SK-N-SH treated with all-trans-retinoic acid at 6 μM for 48 hours (cell line): Measurements from ENCODE around the gene GALT.

Source experiments
- ATAC-seq: fragments of 200-7000 bp; cut with Tn5 transposase; 3 replicates; pipeline ENCODE4 v1.9.1; 2020; ENCODE audit warnings: mild to moderate bottlenecking, moderate library complexity
- ARNTL ChIP-seq: fragments of 450-650 bp; formaldehyde crosslinking; IDR thresholded peaks from 2 replicates; pipeline ENCODE4 v1.5.0; 2020; ENCODE audit warnings: low read depth, mild to moderate bottlenecking, moderate library complexity, borderline replicate concordance
- BACH2 ChIP-seq: fragments of 250-450 bp; sonication (Bioruptor Pico); IDR thresholded peaks from 2 replicates; pipeline ENCODE4 v1.9.0; 2021; ENCODE audit warnings: mild to moderate bottlenecking, borderline replicate concordance
- CREB5 ChIP-seq: fragments of 250-450 bp; sonication (Bioruptor Pico); IDR thresholded peaks from 2 replicates; pipeline ENCODE4 v1.5.1; 2020; ENCODE audit warnings: low read depth, mild to moderate bottlenecking, moderate library complexity
- CSDC2 ChIP-seq: fragments of 250-450 bp; sonication (Bioruptor Pico); IDR thresholded peaks from 2 replicates; pipeline ENCODE4 v1.5.0; 2020; ENCODE audit warnings: mild to moderate bottlenecking, moderate library complexity
- CSRNP3 ChIP-seq: fragments of 250-450 bp; sonication (Bioruptor Pico); IDR thresholded peaks from 2 replicates; pipeline ENCODE4 v1.5.1; 2021; ENCODE audit warnings: mild to moderate bottlenecking, moderate library complexity
- ESRRG ChIP-seq: fragments of 250-450 bp; sonication (Bioruptor Pico); IDR thresholded peaks from 2 replicates; pipeline ENCODE4 v1.6.1; 2021; ENCODE audit warnings: mild to moderate bottlenecking
- ISL1 ChIP-seq: fragments of 250-450 bp; sonication (Bioruptor Pico); IDR thresholded peaks from 2 replicates; pipeline ENCODE4 v2.1.2; 2022; ENCODE audit warnings: mild to moderate bottlenecking, moderate library complexity
- PATZ1 ChIP-seq: fragments of 250-450 bp; sonication (Bioruptor Pico); IDR thresholded peaks from 2 replicates; pipeline ENCODE4 v1.8.0; 2020; ENCODE audit warnings: mild to moderate bottlenecking, moderate library complexity, borderline replicate concordance
- POU6F1 ChIP-seq: fragments of 250-450 bp; sonication (Bioruptor Pico); IDR thresholded peaks from 2 replicates; pipeline ENCODE4 v1.8.0; 2021; ENCODE audit warnings: low read depth, mild to moderate bottlenecking, moderate library complexity, borderline replicate concordance
- PPARA ChIP-seq: fragments of 250-450 bp; sonication (Bioruptor Pico); IDR thresholded peaks from 2 replicates; pipeline ENCODE4 v1.5.0; 2020; ENCODE audit warnings: mild to moderate bottlenecking, borderline replicate concordance
- SNAI2 ChIP-seq: fragments of 250-450 bp; sonication (Bioruptor Pico); IDR thresholded peaks from 2 replicates; pipeline ENCODE4 v1.5.0; 2020; ENCODE audit warnings: mild to moderate bottlenecking, moderate library complexity
- TCF4 ChIP-seq: fragments of 250-450 bp; sonication (Bioruptor Pico); IDR thresholded peaks from 2 replicates; pipeline ENCODE4 v1.8.0; 2021; ENCODE audit warnings: mild to moderate bottlenecking, moderate library complexity, borderline replicate concordance
- TOX ChIP-seq: fragments of 250-450 bp; sonication (Bioruptor Pico); IDR thresholded peaks from 2 replicates; pipeline ENCODE4 v1.8.0; 2021; ENCODE audit warnings: mild to moderate bottlenecking, moderate library complexity, borderline replicate concordance
- TSHZ2 ChIP-seq: fragments of 250-450 bp; sonication (Bioruptor Pico); IDR thresholded peaks from 2 replicates; pipeline ENCODE4 v1.5.0; 2020; ENCODE audit warnings: mild to moderate bottlenecking, moderate library complexity
- ZC3H10 ChIP-seq: fragments of 250-450 bp; sonication (Bioruptor Pico); IDR thresholded peaks from 2 replicates; pipeline ENCODE4 v1.5.1; 2021; ENCODE audit warnings: mild to moderate bottlenecking, moderate library complexity
- ZFP30 ChIP-seq: fragments of 450-650 bp; formaldehyde crosslinking; IDR thresholded peaks from 2 replicates; pipeline ENCODE4 v1.5.0; 2022; ENCODE audit warnings: mild to moderate bottlenecking, moderate library complexity
- ZNF565 ChIP-seq: fragments of 450-650 bp; formaldehyde crosslinking; conservative IDR thresholded peaks from 2 replicates; pipeline ENCODE4 v1.5.0; 2020; ENCODE audit warnings: low read depth, mild to moderate bottlenecking, moderate library complexity
- ZNF70 ChIP-seq: fragments of 450-650 bp; formaldehyde crosslinking; IDR thresholded peaks from 2 replicates; pipeline ENCODE4 v1.5.0; 2020; ENCODE audit warnings: mild to moderate bottlenecking, moderate library complexity

GALT gene

GRCh38 chr9:34624475-34625185 lies 21.8 kb upstream of the GALT start:
- TF ChIP-seq TOX (CRISPR knock-in tag) (no peak), ARNTL (CRISPR knock-in tag) (no peak), CREB5 (no peak), TSHZ2 (CRISPR knock-in tag) (no peak), ESRRG (CRISPR knock-in tag) (no peak), PATZ1 (CRISPR knock-in tag) (no peak)
- ATAC-seq = no peak

GRCh38 chr9:34625186-34625486 lies 21.3 kb upstream of the GALT start:
- no peak for ATAC-seq
- TF ChIP-seq PPARA (CRISPR knock-in tag) = no peak
- no peak for TF ChIP-seq BACH2 (CRISPR knock-in tag)
- no peak for TF ChIP-seq POU6F1 (CRISPR knock-in tag)
- TF ChIP-seq CSRNP3 (CRISPR knock-in tag) = no peak
- TF ChIP-seq ZNF565 (CRISPR knock-in tag) = no peak
- no peak for TF ChIP-seq SNAI2 (CRISPR knock-in tag)
- no peak for TF ChIP-seq TCF4 (CRISPR knock-in tag)
- TF ChIP-seq ISL1 (CRISPR knock-in tag) = no peak
- no peak for TF ChIP-seq TOX (CRISPR knock-in tag)
- TF ChIP-seq ZFP30 (CRISPR knock-in tag) = no peak
- TF ChIP-seq CSDC2 = no peak

GRCh38 chr9:34627716-34628655 lies 18.5 kb upstream of the GALT start:
- no peak for TF ChIP-seq ZNF70 (CRISPR knock-in tag)
- no peak for TF ChIP-seq ZC3H10 (CRISPR knock-in tag)
- no peak for TF ChIP-seq CREB5
- no peak for ATAC-seq
